SU-DHL-6 (cell line): ENCODE measurements around the gene NPAS3.

Experiments used
- EZH2phosphoT487 ChIP-seq: fragments of 200-600 bp; sonication (generic), shearing (Covaris generic); conservative IDR thresholded peaks from 2 replicates; pipeline ENCODE4 v1.6.1; 2018; ENCODE audit warnings: mild to moderate bottlenecking, antibody characterized with exemption, low read length, moderate library complexity, mixed read lengths
- TF ChIP-seq, protein P1 (sequence below): fragments of 200-600 bp; sonication (generic); IDR thresholded peaks from one replicate; pipeline ENCODE4 v1.5.1; 2017; ENCODE audit warnings: antibody characterized with exemption, mild to moderate bottlenecking, low read length, moderate library complexity; ENCODE audit not compliant: insufficient read depth, poor library complexity, severe bottlenecking

GRCh38 chr14:33052943-33053342 lies 114.3 kb downstream of the NPAS3 start:
- no peak for TF ChIP-seq EZH2phosphoT487
- TF ChIP-seq, protein P1, sequence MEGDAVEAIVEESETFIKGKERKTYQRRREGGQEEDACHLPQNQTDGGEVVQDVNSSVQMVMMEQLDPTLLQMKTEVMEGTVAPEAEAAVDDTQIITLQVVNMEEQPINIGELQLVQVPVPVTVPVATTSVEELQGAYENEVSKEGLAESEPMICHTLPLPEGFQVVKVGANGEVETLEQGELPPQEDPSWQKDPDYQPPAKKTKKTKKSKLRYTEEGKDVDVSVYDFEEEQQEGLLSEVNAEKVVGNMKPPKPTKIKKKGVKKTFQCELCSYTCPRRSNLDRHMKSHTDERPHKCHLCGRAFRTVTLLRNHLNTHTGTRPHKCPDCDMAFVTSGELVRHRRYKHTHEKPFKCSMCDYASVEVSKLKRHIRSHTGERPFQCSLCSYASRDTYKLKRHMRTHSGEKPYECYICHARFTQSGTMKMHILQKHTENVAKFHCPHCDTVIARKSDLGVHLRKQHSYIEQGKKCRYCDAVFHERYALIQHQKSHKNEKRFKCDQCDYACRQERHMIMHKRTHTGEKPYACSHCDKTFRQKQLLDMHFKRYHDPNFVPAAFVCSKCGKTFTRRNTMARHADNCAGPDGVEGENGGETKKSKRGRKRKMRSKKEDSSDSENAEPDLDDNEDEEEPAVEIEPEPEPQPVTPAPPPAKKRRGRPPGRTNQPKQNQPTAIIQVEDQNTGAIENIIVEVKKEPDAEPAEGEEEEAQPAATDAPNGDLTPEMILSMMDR, result no peak
